Fibroblast of skin of scalp (primary cell): ENCODE data around the gene ZNF423.

Experiments
- DNase-seq: peaks from one replicate; pipeline ENCODE4 v3.0.0-alpha.2; 2013

The ZNF423 gene

GRCh38 chr16:49485663-49486062 lies 370.2 kb downstream of the ZNF423 start:
- no peak for DNase-seq

- DNase-seq = no peak
These were observed 371.0 kb downstream of the ZNF423 start for GRCh38 chr16:49484936-49485335.

GRCh38 chr16:49484451-49484849 lies 371.5 kb downstream of the ZNF423 start:
- peak; percentile 21 for DNase-seq

DNA sequence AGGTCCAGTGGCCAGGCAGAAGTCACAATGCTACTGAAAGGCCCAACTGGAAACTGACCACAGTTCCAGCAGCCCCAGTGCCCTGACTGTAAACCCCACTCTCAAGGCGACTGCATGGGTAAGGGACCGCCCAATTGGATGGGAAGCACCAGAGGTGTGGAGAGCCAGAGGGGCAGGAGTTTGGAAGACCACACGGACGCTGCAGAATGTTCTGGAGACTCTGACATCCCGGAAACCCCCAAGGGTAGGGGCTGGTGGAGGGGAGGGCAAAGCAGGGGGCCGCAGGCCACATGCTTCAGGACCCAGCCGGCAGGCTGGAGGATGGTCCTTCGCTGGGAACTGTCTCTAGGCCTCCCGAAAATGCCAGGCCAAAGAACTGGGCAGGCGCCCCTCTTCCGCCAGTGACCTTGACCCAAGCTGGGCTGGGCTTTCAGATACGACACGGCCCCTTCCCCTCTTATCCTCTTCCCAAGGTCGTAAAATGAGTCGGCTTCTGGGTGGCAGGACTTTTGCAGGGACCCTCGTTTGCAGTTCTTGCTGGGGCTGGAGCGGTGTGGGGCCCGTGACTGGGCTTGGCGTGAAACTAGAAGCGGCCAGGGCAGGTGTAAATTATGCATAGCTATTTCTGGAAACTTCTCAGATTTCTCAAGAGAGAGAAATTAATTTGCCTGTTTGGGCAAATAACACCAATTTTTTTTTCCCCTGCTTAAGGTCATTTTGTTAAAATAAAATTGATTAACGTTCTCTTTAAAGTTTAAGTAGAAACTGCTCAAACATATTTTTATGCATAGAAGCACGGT lies 372.1 kb downstream of the ZNF423 start:
- no peak for DNase-seq

- DNase-seq = no peak
These were observed 372.7 kb downstream of the ZNF423 start for GRCh38 chr16:49483251-49483650.

GRCh38 chr16:49482690-49483089 lies 373.2 kb downstream of the ZNF423 start:
- DNase-seq = no peak

GRCh38 chr16:49478616-49479015 lies 377.3 kb downstream of the ZNF423 start:
- DNase-seq = no peak

DNA sequence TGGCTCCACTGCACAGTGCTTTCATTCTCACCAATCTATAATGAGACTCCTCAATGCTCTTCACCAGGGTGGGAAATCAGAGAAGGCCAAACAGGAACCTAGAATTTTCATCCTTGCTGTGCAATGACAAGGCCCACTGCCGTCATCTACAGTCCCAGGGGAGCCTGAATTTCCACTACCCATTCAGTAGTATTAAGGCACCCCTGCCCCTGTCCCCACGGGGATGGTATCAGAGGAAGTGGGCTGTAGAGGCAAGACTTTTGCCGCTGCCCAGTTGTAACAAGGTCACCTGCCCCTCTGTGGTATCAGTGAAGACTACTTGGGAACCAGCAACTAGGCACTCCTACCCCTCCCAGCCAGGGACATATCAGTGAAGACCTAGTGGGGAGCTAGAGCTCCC lies 377.8 kb downstream of the ZNF423 start:
- no peak for DNase-seq

- no peak for DNase-seq
These were observed 378.5 kb downstream of the ZNF423 start for GRCh38 chr16:49477250-49477895.

- DNase-seq = no peak
These were observed 381.2 kb downstream of the ZNF423 start for GRCh38 chr16:49474741-49475140.

DNA sequence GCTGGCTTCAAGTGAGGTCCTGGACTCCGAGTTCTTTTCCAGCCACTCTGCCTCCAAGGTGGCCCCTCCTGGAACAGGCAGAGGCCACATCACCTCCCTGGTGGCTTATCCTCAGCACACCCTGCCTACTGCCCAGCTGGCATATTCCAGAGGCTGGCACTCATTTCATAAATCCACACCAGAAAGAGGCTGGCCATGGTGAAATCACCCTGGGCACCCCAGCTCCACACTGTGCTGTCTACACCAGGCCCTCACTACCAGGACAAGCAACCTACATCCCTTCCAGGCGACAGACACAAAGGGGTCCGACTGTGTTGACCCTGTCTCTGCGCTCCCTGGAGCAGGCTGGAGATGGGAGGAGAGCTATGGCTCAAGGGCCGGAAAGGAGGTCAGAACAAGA lies 382.1 kb downstream of the ZNF423 start:
- DNase-seq = no peak

GRCh38 chr16:49473131-49473530 lies 382.8 kb downstream of the ZNF423 start:
- no peak for DNase-seq

- no peak for DNase-seq
These were observed 383.3 kb downstream of the ZNF423 start for GRCh38 chr16:49472598-49472997.

GRCh38 chr16:49471038-49471727 lies 384.7 kb downstream of the ZNF423 start:
- no peak for DNase-seq

- DNase-seq = no peak
These were observed 385.4 kb downstream of the ZNF423 start for GRCh38 chr16:49470513-49470991.

DNA sequence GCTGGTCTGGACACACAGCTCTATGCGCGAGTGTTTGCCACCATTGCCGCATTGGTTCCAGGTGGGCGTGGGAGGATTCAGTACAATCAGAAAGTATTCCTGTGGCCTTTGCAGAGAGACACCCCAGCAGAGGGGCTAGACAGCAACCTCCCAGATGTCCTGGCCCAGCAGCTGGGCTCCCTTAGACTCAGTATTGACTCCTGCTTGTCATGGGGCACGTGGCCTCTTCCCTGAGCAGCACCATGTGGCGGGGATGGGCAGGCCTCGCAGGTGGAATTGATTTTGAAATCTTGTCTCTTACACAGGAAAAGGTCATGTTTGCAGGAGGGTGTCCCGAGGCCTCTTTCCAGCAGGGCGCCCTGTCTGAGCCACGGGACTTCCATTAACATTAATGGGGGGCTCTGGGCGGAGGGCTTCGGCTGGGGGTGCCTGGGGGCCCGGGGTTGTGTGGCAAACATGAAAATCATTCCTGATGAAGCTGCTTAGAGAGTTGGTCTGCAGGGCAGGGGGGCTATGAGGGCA lies 385.9 kb downstream of the ZNF423 start:
- DNase-seq = no peak

DNA sequence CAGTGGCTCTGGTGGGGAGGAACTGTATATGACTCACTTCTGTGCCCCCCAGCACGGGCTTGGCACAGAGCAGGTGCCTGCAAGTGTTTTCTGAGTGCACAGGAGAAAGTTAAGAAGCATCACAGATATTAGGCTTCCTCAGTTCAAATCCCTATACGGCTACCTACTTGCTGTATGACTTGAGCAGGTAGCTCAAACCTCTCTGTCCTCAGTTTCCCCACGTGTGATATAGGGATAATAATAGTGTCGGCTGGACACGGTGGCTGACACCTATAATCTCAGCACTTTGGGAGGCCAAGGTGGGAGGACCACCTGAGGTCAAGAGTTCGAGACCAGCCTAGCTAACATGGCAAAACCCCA lies 386.6 kb downstream of the ZNF423 start:
- no peak for DNase-seq

- DNase-seq = no peak
These were observed 387.2 kb downstream of the ZNF423 start for GRCh38 chr16:49468611-49469310.

DNA sequence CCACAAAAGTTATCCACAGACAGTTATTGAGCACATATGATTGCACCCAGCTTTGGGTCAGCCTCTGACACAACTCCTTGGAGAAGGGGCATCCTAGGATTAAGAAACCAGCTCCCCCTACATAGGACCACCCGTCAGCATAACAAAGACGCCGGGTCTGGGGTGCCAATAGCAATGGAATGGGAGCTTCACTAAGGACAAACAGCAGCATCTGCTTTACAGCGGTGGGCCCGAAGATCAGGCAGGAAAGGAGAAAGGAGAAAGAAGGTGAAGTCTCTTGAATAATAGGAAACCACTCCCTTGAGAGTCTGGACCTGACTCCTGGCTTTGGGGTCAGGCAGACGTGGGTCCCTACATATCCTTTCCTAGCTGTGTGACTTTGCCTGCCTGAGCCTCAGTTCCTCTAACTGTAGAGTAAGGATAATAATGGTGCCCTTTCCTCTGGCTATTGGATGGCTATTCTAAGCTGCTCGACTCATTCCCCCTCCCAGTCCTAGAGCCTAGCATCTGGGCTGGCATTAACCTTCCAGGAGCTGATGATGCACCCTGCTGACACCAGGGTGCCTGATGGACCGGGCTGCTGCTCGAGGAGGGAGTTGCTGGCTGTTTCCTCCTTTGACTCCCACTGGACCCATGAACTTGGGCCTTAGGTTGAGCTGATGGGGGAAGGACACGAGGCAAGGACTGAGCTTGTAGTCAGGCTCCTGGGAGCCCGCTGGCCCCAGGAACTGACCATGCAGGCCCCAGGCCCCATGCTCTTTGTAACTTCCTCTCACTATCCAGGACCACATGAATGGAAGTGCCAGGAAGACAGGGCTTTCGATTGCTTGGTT lies 388.2 kb downstream of the ZNF423 start:
- no peak for DNase-seq

- no peak for DNase-seq
These were observed 389.0 kb downstream of the ZNF423 start for GRCh38 chr16:49466881-49467280.

DNA sequence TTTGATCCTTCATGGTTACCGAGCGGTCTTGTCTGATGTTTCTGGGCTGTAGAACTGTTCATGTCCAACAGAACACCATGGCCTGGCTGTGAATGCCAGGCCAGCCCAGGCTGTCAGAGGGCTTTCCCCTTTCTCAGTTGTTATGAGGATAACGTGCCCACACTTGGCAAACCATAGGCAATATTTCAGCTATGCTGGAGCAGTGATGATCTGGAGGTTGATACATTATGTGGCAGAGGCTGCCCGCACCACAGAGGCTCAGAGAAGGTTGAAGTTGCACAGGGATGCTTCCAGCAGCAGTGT lies 389.4 kb downstream of the ZNF423 start:
- no peak for DNase-seq
